Dedifferentiated amniotic fluid mesenchymal stem cell (primary cell): ENCODE data around the gene C1orf56.
A peak's percentile ranks its signal among the peaks of the same experiment; 100 is the strongest.

Source experiments
- DNase-seq: peaks from one replicate; pipeline ENCODE4 v3.0.0-alpha.2; 2016; ENCODE audit errors: extremely low spot score

C1orf56 gene

GRCh38 chr1:151024540-151025146 is 22.9 kb upstream of the C1orf56 start:
- DNase-seq: peak; percentile 51

- no peak for DNase-seq
Measured at GRCh38 chr1:151026460-151026859, 21.1 kb upstream of the C1orf56 start.

- DNase-seq: no peak
Measured at GRCh38 chr1:151032164-151032563, 15.4 kb upstream of the C1orf56 start.

- DNase-seq: no peak
Measured at GRCh38 chr1:151035167-151035566, 12.4 kb upstream of the C1orf56 start.

GRCh38 chr1:151036356-151036755 is 11.2 kb upstream of the C1orf56 start, which contains the start of gene BNIPL:
BNIPL (plus strand) TSS chr1:151036586; CDS start chr1:151036726, 140 bp downstream.
- DNase-seq: no peak

- no peak for DNase-seq
Measured at GRCh38 chr1:151037032-151037431, 10.5 kb upstream of the C1orf56 start.

- DNase-seq: no peak
Measured at GRCh38 chr1:151039521-151039920, 8.0 kb upstream of the C1orf56 start.

- DNase-seq: no peak
Measured at GRCh38 chr1:151043163-151043562, 4.4 kb upstream of the C1orf56 start.

GRCh38 chr1:151047925-151048644 is 534 bp downstream of the C1orf56 start:
- peak; percentile 46 for DNase-seq

- DNase-seq: no peak
Measured at GRCh38 chr1:151048645-151049032, 1.1 kb downstream of the C1orf56 start.

GRCh38 chr1:151049458-151049857 is 1.9 kb downstream of the C1orf56 start:
- DNase-seq: no peak

- no peak for DNase-seq
Measured at GRCh38 chr1:151050051-151050688, 2.6 kb downstream of the C1orf56 start.

- no peak for DNase-seq
Measured at GRCh38 chr1:151051356-151052009, 3.9 kb downstream of the C1orf56 start.

GRCh38 chr1:151054971-151055547 is 7.5 kb downstream of the C1orf56 start:
- DNase-seq: no peak

- no peak for DNase-seq
Measured at GRCh38 chr1:151055581-151055980, 8.0 kb downstream of the C1orf56 start.

GRCh38 chr1:151056149-151056548 is 8.6 kb downstream of the C1orf56 start:
- DNase-seq: no peak

- no peak for DNase-seq
Measured at GRCh38 chr1:151058692-151059091, 11.1 kb downstream of the C1orf56 start.

GRCh38 chr1:151059109-151060006 is 11.8 kb downstream of the C1orf56 start, which contains the start of gene CDC42SE1:
CDC42SE1 (minus strand) TSS chr1:151059622; CDS start chr1:151055730, 3,892 bp downstream.
- peak; percentile 73 for DNase-seq

GRCh38 chr1:151060007-151060656 is 12.6 kb downstream of the C1orf56 start, which contains the start of gene MLLT11:
MLLT11 (plus strand) TSS chr1:151060397; CDS start chr1:151067225, 6,828 bp downstream.
- peak; percentile 48 for DNase-seq
